ENCODE measurements around the gene METTL1.

The METTL1 gene

GRCh38 chr12:57761391-57761998 lies 10.4 kb downstream of the METTL1 start:
- H4K20me1 ChIP-seq (ENCODE audit: insufficient read depth, low read length, poor library complexity, severe bottlenecking), result peaks cover 14% of the 10 kb centered on the region
- H2AFZ ChIP-seq (ENCODE audit: low read length), result no peak overlapping the region
- H3K4me2 ChIP-seq (ENCODE audit: low read depth, low read length, poor library complexity, severe bottlenecking), result no peak overlapping the region
- no peaks in the 10 kb centered on the region for H3K9me3 ChIP-seq (ENCODE audit: insufficient read depth, low read depth, low read length)
- no peaks in the 10 kb centered on the region for H3F3A ChIP-seq (ENCODE audit: low read depth)
- H3K9ac ChIP-seq (ENCODE audit: low read depth, low read length, poor library complexity, severe bottlenecking), result no peak overlapping the region
- H3K9me2 ChIP-seq (replicated peaks; ENCODE audit: low read depth, low read length), result no peaks in the 10 kb centered on the region
- no peak overlapping the region for H3K4me3 ChIP-seq (ENCODE audit: low read length, poor library complexity, severe bottlenecking)
- TF ChIP-seq, protein P1, sequence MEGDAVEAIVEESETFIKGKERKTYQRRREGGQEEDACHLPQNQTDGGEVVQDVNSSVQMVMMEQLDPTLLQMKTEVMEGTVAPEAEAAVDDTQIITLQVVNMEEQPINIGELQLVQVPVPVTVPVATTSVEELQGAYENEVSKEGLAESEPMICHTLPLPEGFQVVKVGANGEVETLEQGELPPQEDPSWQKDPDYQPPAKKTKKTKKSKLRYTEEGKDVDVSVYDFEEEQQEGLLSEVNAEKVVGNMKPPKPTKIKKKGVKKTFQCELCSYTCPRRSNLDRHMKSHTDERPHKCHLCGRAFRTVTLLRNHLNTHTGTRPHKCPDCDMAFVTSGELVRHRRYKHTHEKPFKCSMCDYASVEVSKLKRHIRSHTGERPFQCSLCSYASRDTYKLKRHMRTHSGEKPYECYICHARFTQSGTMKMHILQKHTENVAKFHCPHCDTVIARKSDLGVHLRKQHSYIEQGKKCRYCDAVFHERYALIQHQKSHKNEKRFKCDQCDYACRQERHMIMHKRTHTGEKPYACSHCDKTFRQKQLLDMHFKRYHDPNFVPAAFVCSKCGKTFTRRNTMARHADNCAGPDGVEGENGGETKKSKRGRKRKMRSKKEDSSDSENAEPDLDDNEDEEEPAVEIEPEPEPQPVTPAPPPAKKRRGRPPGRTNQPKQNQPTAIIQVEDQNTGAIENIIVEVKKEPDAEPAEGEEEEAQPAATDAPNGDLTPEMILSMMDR (conservative IDR thresholded peaks at IDR 0.05; ENCODE audit: low read length), result no peak
- no peak for TF ChIP-seq EZH2phosphoT487 (IDR thresholded peaks at IDR 0.05; ENCODE audit: borderline replicate concordance)
- peaks cover 2% of the 10 kb centered on the region for H3K4me1 ChIP-seq (ENCODE audit: insufficient read depth, low read length, poor library complexity, severe bottlenecking)
- H3K79me2 ChIP-seq (ENCODE audit: insufficient read depth, low read length), result peaks cover 5% of the 10 kb centered on the region; the same call in 1 of the 2 replicates
- H3K36me3 ChIP-seq (ENCODE audit: insufficient read depth, low read length), result no peaks in the 10 kb centered on the region; the same call in 1 of the 2 replicates
- H3K27me3 ChIP-seq (ENCODE audit: insufficient read depth, low read length, poor library complexity, severe bottlenecking), result no peaks in the 10 kb centered on the region

GRCh38 chr12:57760347-57760982 lies 11.4 kb downstream of the METTL1 start:
- no peaks in the 10 kb centered on the region for H3K9me3 ChIP-seq (ENCODE audit: insufficient read depth, low read depth, low read length)
- H3F3A ChIP-seq (ENCODE audit: low read depth), result no peaks in the 10 kb centered on the region
- peaks cover 14% of the 10 kb centered on the region for H3K79me2 ChIP-seq (ENCODE audit: insufficient read depth, low read length)
- H3K4me2 ChIP-seq (ENCODE audit: low read depth, low read length, poor library complexity, severe bottlenecking), result no peak overlapping the region
- H2AFZ ChIP-seq (ENCODE audit: low read length), result no peak overlapping the region
- H3K27me3 ChIP-seq (ENCODE audit: insufficient read depth, low read length, poor library complexity, severe bottlenecking), result no peaks in the 10 kb centered on the region
- no peak overlapping the region for H3K4me3 ChIP-seq (ENCODE audit: low read length, poor library complexity, severe bottlenecking)
- peaks cover 20% of the 10 kb centered on the region for H4K20me1 ChIP-seq (ENCODE audit: insufficient read depth, low read length, poor library complexity, severe bottlenecking)
- TF ChIP-seq EZH2phosphoT487 (IDR thresholded peaks at IDR 0.05; ENCODE audit: borderline replicate concordance), result no peak
- TF ChIP-seq, protein P1 (conservative IDR thresholded peaks at IDR 0.05; ENCODE audit: low read length), result no peak
- H3K9me2 ChIP-seq (replicated peaks; ENCODE audit: low read depth, low read length), result no peaks in the 10 kb centered on the region
- peaks cover 8% of the 10 kb centered on the region for H3K4me1 ChIP-seq (ENCODE audit: insufficient read depth, low read length, poor library complexity, severe bottlenecking)
- H3K9ac ChIP-seq (ENCODE audit: low read depth, low read length, poor library complexity, severe bottlenecking), result no peak overlapping the region
- no peaks in the 10 kb centered on the region; the same call in 1 of the 2 replicates for H3K36me3 ChIP-seq (ENCODE audit: insufficient read depth, low read length)

DNA sequence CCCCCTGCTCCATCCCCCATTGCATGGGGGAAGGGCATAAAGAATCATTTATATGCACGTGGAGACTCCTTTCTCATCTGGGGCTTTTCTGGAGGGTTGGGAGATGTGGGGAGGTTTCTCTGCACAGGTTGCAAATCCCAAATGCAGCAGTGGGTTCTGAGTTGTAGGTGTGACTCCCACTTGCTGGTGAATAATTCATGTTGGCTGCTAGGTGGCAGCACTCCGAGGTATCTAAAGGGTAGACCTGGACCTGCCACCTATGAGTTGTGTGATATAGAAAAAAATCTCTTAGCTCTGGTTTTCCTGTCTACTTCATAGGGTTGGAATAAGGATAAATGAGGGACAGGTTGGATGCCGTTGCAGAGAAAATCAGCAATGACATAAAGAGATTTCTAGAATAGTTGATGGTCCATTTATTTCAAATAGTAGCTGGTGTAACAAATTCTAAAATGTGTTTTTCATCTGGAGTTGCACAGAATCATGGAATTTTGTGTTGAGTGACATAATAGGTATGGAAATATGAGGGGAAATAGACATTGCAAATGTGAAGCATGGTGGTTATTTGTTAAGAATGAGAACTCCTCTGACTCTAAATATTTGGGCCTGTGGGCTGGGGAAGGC lies 12.4 kb downstream of the METTL1 start:
- no peaks in the 10 kb centered on the region for H3F3A ChIP-seq (ENCODE audit: low read depth)
- H4K20me1 ChIP-seq (ENCODE audit: insufficient read depth, low read length, poor library complexity, severe bottlenecking), result peaks cover 20% of the 10 kb centered on the region
- no peak overlapping the region for H3K4me2 ChIP-seq (ENCODE audit: low read depth, low read length, poor library complexity, severe bottlenecking)
- H3K27me3 ChIP-seq (ENCODE audit: insufficient read depth, low read length, poor library complexity, severe bottlenecking), result no peaks in the 10 kb centered on the region
- H3K9me3 ChIP-seq (ENCODE audit: insufficient read depth, low read depth, low read length), result no peaks in the 10 kb centered on the region
- H3K9me2 ChIP-seq (replicated peaks; ENCODE audit: low read depth, low read length), result no peaks in the 10 kb centered on the region
- H3K36me3 ChIP-seq (ENCODE audit: insufficient read depth, low read length), result no peaks in the 10 kb centered on the region; the same call in 1 of the 2 replicates
- no peak overlapping the region for H3K4me3 ChIP-seq (ENCODE audit: low read length, poor library complexity, severe bottlenecking)
- peaks cover 9% of the 10 kb centered on the region for H3K4me1 ChIP-seq (ENCODE audit: insufficient read depth, low read length, poor library complexity, severe bottlenecking)
- peaks cover 14% of the 10 kb centered on the region for H3K79me2 ChIP-seq (ENCODE audit: insufficient read depth, low read length)
- H3K9ac ChIP-seq (ENCODE audit: low read depth, low read length, poor library complexity, severe bottlenecking), result no peak overlapping the region
- H2AFZ ChIP-seq (ENCODE audit: low read length), result no peak overlapping the region
- no peak for TF ChIP-seq EZH2phosphoT487 (IDR thresholded peaks at IDR 0.05; ENCODE audit: borderline replicate concordance)
- TF ChIP-seq, protein P1 (conservative IDR thresholded peaks at IDR 0.05; ENCODE audit: low read length), result peak; percentile 73

All from Loucy (cell line).